Trophoblast cell (in vitro differentiated cells and primary cell): ENCODE data around the gene GABRG3.

Experiments
- DNase-seq, 2 donors: peaks; one replicate each; pipeline ENCODE4 v3.0.0-alpha.2; 2016
- H2AFZ ChIP-seq: 2 replicates; pipeline ENCODE4 v1.6.1; 2013; ENCODE audit warnings: low read length, moderate library complexity, mild to moderate bottlenecking; ENCODE audit not compliant: insufficient read depth, poor library complexity
- H2AK5ac ChIP-seq: 2 replicates; pipeline ENCODE4 v1.6.1; 2013; ENCODE audit warnings: mild to moderate bottlenecking, low read length
- H2BK120ac ChIP-seq: 2 replicates; pipeline ENCODE4 v1.6.1; 2013; ENCODE audit warnings: low read length, mild to moderate bottlenecking, moderate library complexity; ENCODE audit not compliant: insufficient read depth, poor library complexity
- H2BK12ac ChIP-seq: 2 replicates; pipeline ENCODE4 v1.6.1; 2013; ENCODE audit warnings: mild to moderate bottlenecking, low read length, moderate library complexity
- H2BK5ac ChIP-seq: 2 replicates; pipeline ENCODE4 v1.6.1; 2013; ENCODE audit warnings: low read length, low read depth, moderate library complexity, mild to moderate bottlenecking; ENCODE audit not compliant: poor library complexity
- H3K14ac ChIP-seq: 2 replicates; pipeline ENCODE4 v1.6.1; 2013; ENCODE audit warnings: mild to moderate bottlenecking, low read length
- H3K18ac ChIP-seq: 2 replicates; pipeline ENCODE4 v1.6.1; 2013; ENCODE audit warnings: mild to moderate bottlenecking, low read length
- H3K23ac ChIP-seq: 2 replicates; pipeline ENCODE4 v1.6.1; 2013; ENCODE audit warnings: low read length
- H3K27ac ChIP-seq: 2 replicates; pipeline ENCODE4 v1.5.1; 2013; ENCODE audit warnings: low read depth, mild to moderate bottlenecking, inconsistent platforms, low read length, moderate library complexity
- H3K27me3 ChIP-seq: 2 replicates; pipeline ENCODE4 v1.6.1; 2013; ENCODE audit warnings: inconsistent platforms, mild to moderate bottlenecking, low read length, moderate library complexity; ENCODE audit not compliant: insufficient read depth
- H3K36me3 ChIP-seq, 2 experiments: 1 replicate in 1 of 2; 2 replicates in 1 of 2; pipeline ENCODE4 v1.6.1; 2013; ENCODE audit warnings: low read length in 2 of 2, mild to moderate bottlenecking in 2 of 2, moderate library complexity in 1 of 2; ENCODE audit not compliant: insufficient read depth in 2 of 2, control insufficient read depth in 1 of 2
- H3K4ac ChIP-seq: 2 replicates; pipeline ENCODE4 v1.6.1; 2013; ENCODE audit warnings: low read depth, mild to moderate bottlenecking, low read length, moderate library complexity
- H3K4me1 ChIP-seq, 2 experiments: 1 replicate in 1 of 2; 2 replicates in 1 of 2; pipeline ENCODE4 v1.6.1; 2013; ENCODE audit warnings: low read length in 2 of 2, mild to moderate bottlenecking in 2 of 2, moderate library complexity in 1 of 2; ENCODE audit not compliant: insufficient read depth in 2 of 2, control insufficient read depth in 1 of 2
- H3K4me2 ChIP-seq: 2 replicates; pipeline ENCODE4 v1.6.1; 2013; ENCODE audit warnings: inconsistent platforms, mild to moderate bottlenecking, low read length, moderate library complexity
- H3K4me3 ChIP-seq: 2 replicates; pipeline ENCODE4 v1.5.1; 2013; ENCODE audit warnings: mild to moderate bottlenecking, low read depth, low read length, inconsistent platforms
- H3K79me1 ChIP-seq: one replicate; pipeline ENCODE4 v1.6.1; 2013; ENCODE audit warnings: low read length
- H3K79me2 ChIP-seq: 2 replicates; pipeline ENCODE4 v1.6.1; 2013; ENCODE audit warnings: low read length, mild to moderate bottlenecking; ENCODE audit not compliant: control insufficient read depth, insufficient read depth, poor library complexity
- H3K9ac ChIP-seq: 2 replicates; pipeline ENCODE4 v1.6.1; 2013; ENCODE audit warnings: mild to moderate bottlenecking, low read length
- H3K9me3 ChIP-seq: 2 replicates; pipeline ENCODE4 v1.6.1; 2013; ENCODE audit warnings: low read depth, mild to moderate bottlenecking, control low read depth, inconsistent platforms, low read length; ENCODE audit not compliant: insufficient read depth
- H4K12ac ChIP-seq: 2 replicates; pipeline ENCODE4 v1.6.1; 2013; ENCODE audit warnings: low read depth, mild to moderate bottlenecking, low read length, moderate library complexity
- H4K8ac ChIP-seq: 2 replicates; pipeline ENCODE4 v1.6.1; 2013; ENCODE audit warnings: low read depth, mild to moderate bottlenecking, low read length, moderate library complexity
- H4K91ac ChIP-seq: one replicate; pipeline ENCODE4 v1.6.1; 2013; ENCODE audit warnings: low read depth, mild to moderate bottlenecking, low read length, moderate library complexity
- whole genome bisulfite sequencing: extraction: QIAGEN DNeasy Blood & Tissue Kit; methylation state at CpG from one replicate; pipeline ENCODE4 v1.1.7; 2013; ENCODE audit warnings: missing lambda C conversion rate; ENCODE audit not compliant: insufficient read length, insufficient coverage; ENCODE audit errors: extremely low coverage; 5-methylcytosine and 5-hydroxymethylcytosine counted together

GABRG3 gene

GRCh38 chr15:27235681-27236080 lies 264.7 kb downstream of the GABRG3 start:
- WGBS: no CpG with 5 or more reads among the region's 2 CpGs
- no peak overlapping the region for H2AK5ac ChIP-seq
- H3K79me2 ChIP-seq: no peaks in the 10 kb centered on the region
- H2AFZ ChIP-seq: no peak overlapping the region
- no peak overlapping the region for H3K14ac ChIP-seq
- H2BK12ac ChIP-seq: no peak overlapping the region
- no peak overlapping the region for H4K91ac ChIP-seq
- no peak overlapping the region for H2BK120ac ChIP-seq
- no peak overlapping the region for H3K9ac ChIP-seq
- H3K18ac ChIP-seq: no peak overlapping the region
- H3K4me1 ChIP-seq: peaks cover 12 to 22% of the 10 kb centered on the region in 2 experiments
- H3K23ac ChIP-seq: no peak overlapping the region
- H2BK5ac ChIP-seq: no peak overlapping the region
- peak overlapping the region; percentile 76 for H3K27ac ChIP-seq
- no peak overlapping the region for H3K4ac ChIP-seq
- H3K4me2 ChIP-seq: no peak overlapping the region
- H3K27me3 ChIP-seq: no peaks in the 10 kb centered on the region
- H3K4me3 ChIP-seq: no peak overlapping the region
- no peaks in the 10 kb centered on the region for H3K36me3 ChIP-seq
- no peak overlapping the region for H4K8ac ChIP-seq
- DNase-seq: no peak
- H3K9me3 ChIP-seq: no peaks in the 10 kb centered on the region
- H4K12ac ChIP-seq: no peak overlapping the region
- H3K79me1 ChIP-seq: peaks cover 15% of the 10 kb centered on the region

- Histone ChIP-seq H4K8ac (no peak overlapping the region), H3K79me2 (no peaks in the 10 kb centered on the region), H3K9me3 (no peaks in the 10 kb centered on the region), H3K18ac (no peak overlapping the region), H3K36me3 (no peaks in the 10 kb centered on the region), H3K14ac (no peak overlapping the region), H4K91ac (peak overlapping the region; percentile 52), H3K4me3 (no peak overlapping the region), H3K23ac (no peak overlapping the region), H3K27me3 (no peaks in the 10 kb centered on the region), H3K79me1 (peaks cover 15% of the 10 kb centered on the region), H2BK5ac (peak overlapping the region; percentile 35), H2BK12ac (peak overlapping the region; percentile 56), H3K4ac (no peak overlapping the region), H3K9ac (no peak overlapping the region), H2BK120ac (no peak overlapping the region), H3K4me1 (peaks cover 12 to 22% of the 10 kb centered on the region in 2 experiments), H3K27ac (no peak overlapping the region), H2AFZ (no peak overlapping the region), H4K12ac (no peak overlapping the region), H3K4me2 (no peak overlapping the region), H2AK5ac (peak overlapping the region; percentile 29)
- no peak for DNase-seq
- WGBS: no CpG with 5 or more reads among the region's 7 CpGs
Observed at GRCh38 chr15:27237319-27237939, 266.4 kb downstream of the GABRG3 start.

GRCh38 chr15:27238209-27238608 lies 267.2 kb downstream of the GABRG3 start:
- Histone ChIP-seq H2BK120ac (no peak overlapping the region), H4K91ac (no peak overlapping the region), H2BK5ac (no peak overlapping the region), H3K4me1 (peaks cover 12 to 22% of the 10 kb centered on the region in 2 experiments), H4K12ac (no peak overlapping the region), H3K79me2 (no peaks in the 10 kb centered on the region), H3K27me3 (no peaks in the 10 kb centered on the region), H3K14ac (no peak overlapping the region), H3K4me3 (no peak overlapping the region), H2AK5ac (no peak overlapping the region), H2BK12ac (no peak overlapping the region), H3K27ac (no peak overlapping the region), H3K4ac (no peak overlapping the region), H3K23ac (no peak overlapping the region), H3K4me2 (no peak overlapping the region), H3K9me3 (no peaks in the 10 kb centered on the region), H3K9ac (no peak overlapping the region), H3K36me3 (no peaks in the 10 kb centered on the region), H3K79me1 (peaks cover 13% of the 10 kb centered on the region), H3K18ac (no peak overlapping the region), H2AFZ (no peak overlapping the region), H4K8ac (no peak overlapping the region)
- no CpG with 5 or more reads among the region's 12 CpGs for WGBS
- no peak for DNase-seq

GRCh38 chr15:27238707-27239423 lies 267.9 kb downstream of the GABRG3 start:
- Histone ChIP-seq H3K27ac (no peak overlapping the region), H3K18ac (no peak overlapping the region), H3K79me2 (no peaks in the 10 kb centered on the region), H2AFZ (no peak overlapping the region), H3K4me3 (no peak overlapping the region), H3K27me3 (no peaks in the 10 kb centered on the region), H4K8ac (no peak overlapping the region), H3K23ac (no peak overlapping the region), H3K9me3 (no peaks in the 10 kb centered on the region), H3K9ac (no peak overlapping the region), H4K12ac (no peak overlapping the region), H3K79me1 (peaks cover 13% of the 10 kb centered on the region), H3K14ac (no peak overlapping the region), H4K91ac (no peak overlapping the region), H3K4ac (no peak overlapping the region), H2AK5ac (no peak overlapping the region), H2BK120ac (no peak overlapping the region), H3K4me1 (peaks cover 12 to 22% of the 10 kb centered on the region in 2 experiments), H3K4me2 (no peak overlapping the region), H3K36me3 (no peaks in the 10 kb centered on the region), H2BK5ac (no peak overlapping the region), H2BK12ac (no peak overlapping the region)
- DNase-seq: no peak
- WGBS: no CpG with 5 or more reads among the region's 10 CpGs
